ENCODE data around the gene HRAS. TPM values are rescaled to one million over a fixed set of nuclear protein-coding genes. Genes with fewer than 3 reads are reported as not detected.

HRAS gene
- total and polyA plus RNA-seq, 10 of the 15 experiments (the other 5 are each of a cell fraction or from before 2014, with no cell fraction given) = 2.8 to 72.4 (median 31.7) TPM

DNA sequence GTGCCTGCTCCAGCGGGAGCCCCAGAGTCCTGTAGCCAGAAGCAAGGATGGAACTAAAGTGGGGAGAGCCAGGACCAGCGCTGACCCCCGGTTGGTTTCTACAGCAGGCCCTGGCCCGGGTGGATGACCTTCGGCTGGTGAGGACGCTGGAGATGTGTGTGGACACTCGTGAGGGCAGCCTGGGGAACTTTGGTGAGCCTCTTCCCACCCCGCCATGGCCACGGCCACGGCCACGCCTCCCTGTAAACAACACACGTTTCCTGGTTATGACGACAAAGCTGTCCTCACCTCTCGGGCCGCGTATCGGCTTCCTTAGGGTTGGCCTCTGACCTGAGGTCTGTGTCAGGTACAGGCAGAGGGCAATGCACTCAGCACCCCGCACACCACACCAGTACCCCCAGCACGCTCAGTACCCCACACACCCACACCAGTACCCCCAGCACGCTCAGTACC, 6.1 kb upstream of the HRAS start:
- CTCF ChIA-PET = interaction anchor here (0.7 kb wide), 1 partner anchor 134 kb away, joined by 3 read pairs; no protein-coding TSS in a partner anchor
- RAD21 ChIA-PET (ENCODE audit: unreplicated experiment) = no interaction called here
- no peaks in the 10 kb centered on the region for H3K79me2 ChIP-seq (ENCODE audit: control insufficient read depth, insufficient read depth, low read length)
- intact Hi-C loops (cut with micrococcal nuclease; ENCODE audit: unreplicated experiment) = no loop called here
- H3K4me3 ChIP-seq = no peak overlapping the region
- ATAC-seq = no peak
- SMC1A ChIA-PET (ENCODE audit: uncharacterized antibody, unreplicated experiment) = no interaction called here
- H2AFZ ChIP-seq (ENCODE audit: control insufficient read depth, low read depth, low read length) = no peak overlapping the region
- no peak for FAIRE-seq
- no peak overlapping the region for H3K27ac ChIP-seq (ENCODE audit: control insufficient read depth, insufficient read depth)
- BruUV-seq (replicated peaks) = no TSS peak
- no peak for TF ChIP-seq EZH2 (IDR thresholded peaks at IDR 0.05; ENCODE audit: borderline replicate concordance, control insufficient read depth, low read depth, low read length)
- TF ChIP-seq, protein P1, sequence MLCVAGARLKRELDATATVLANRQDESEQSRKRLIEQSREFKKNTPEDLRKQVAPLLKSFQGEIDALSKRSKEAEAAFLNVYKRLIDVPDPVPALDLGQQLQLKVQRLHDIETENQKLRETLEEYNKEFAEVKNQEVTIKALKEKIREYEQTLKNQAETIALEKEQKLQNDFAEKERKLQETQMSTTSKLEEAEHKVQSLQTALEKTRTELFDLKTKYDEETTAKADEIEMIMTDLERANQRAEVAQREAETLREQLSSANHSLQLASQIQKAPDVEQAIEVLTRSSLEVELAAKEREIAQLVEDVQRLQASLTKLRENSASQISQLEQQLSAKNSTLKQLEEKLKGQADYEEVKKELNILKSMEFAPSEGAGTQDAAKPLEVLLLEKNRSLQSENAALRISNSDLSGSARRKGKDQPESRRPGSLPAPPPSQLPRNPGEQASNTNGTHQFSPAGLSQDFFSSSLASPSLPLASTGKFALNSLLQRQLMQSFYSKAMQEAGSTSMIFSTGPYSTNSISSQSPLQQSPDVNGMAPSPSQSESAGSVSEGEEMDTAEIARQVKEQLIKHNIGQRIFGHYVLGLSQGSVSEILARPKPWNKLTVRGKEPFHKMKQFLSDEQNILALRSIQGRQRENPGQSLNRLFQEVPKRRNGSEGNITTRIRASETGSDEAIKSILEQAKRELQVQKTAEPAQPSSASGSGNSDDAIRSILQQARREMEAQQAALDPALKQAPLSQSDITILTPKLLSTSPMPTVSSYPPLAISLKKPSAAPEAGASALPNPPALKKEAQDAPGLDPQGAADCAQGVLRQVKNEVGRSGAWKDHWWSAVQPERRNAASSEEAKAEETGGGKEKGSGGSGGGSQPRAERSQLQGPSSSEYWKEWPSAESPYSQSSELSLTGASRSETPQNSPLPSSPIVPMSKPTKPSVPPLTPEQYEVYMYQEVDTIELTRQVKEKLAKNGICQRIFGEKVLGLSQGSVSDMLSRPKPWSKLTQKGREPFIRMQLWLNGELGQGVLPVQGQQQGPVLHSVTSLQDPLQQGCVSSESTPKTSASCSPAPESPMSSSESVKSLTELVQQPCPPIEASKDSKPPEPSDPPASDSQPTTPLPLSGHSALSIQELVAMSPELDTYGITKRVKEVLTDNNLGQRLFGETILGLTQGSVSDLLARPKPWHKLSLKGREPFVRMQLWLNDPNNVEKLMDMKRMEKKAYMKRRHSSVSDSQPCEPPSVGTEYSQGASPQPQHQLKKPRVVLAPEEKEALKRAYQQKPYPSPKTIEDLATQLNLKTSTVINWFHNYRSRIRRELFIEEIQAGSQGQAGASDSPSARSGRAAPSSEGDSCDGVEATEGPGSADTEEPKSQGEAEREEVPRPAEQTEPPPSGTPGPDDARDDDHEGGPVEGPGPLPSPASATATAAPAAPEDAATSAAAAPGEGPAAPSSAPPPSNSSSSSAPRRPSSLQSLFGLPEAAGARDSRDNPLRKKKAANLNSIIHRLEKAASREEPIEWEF (IDR thresholded peaks at IDR 0.05; ENCODE audit: insufficient replicate concordance, low read depth, low read length) = no peak
- TF ChIP-seq, protein P2, sequence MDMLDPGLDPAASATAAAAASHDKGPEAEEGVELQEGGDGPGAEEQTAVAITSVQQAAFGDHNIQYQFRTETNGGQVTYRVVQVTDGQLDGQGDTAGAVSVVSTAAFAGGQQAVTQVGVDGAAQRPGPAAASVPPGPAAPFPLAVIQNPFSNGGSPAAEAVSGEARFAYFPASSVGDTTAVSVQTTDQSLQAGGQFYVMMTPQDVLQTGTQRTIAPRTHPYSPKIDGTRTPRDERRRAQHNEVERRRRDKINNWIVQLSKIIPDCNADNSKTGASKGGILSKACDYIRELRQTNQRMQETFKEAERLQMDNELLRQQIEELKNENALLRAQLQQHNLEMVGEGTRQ (IDR thresholded peaks at IDR 0.05; ENCODE audit: borderline replicate concordance, low read depth, low read length) = no peak
- TF ChIP-seq ZNF24 (IDR thresholded peaks at IDR 0.05) = no peak
- no peak for TF ChIP-seq POLR2AphosphoS5 (IDR thresholded peaks at IDR 0.05; ENCODE audit: low read length)
- no peak for TF ChIP-seq GABPA (IDR thresholded peaks at IDR 0.05; ENCODE audit: low read depth)
- no peak for TF ChIP-seq RELA (IDR thresholded peaks at IDR 0.05; ENCODE audit: borderline replicate concordance, partially characterized antibody)
- TF ChIP-seq PAX8 (IDR thresholded peaks at IDR 0.05) = no peak
- TF ChIP-seq, protein P3, sequence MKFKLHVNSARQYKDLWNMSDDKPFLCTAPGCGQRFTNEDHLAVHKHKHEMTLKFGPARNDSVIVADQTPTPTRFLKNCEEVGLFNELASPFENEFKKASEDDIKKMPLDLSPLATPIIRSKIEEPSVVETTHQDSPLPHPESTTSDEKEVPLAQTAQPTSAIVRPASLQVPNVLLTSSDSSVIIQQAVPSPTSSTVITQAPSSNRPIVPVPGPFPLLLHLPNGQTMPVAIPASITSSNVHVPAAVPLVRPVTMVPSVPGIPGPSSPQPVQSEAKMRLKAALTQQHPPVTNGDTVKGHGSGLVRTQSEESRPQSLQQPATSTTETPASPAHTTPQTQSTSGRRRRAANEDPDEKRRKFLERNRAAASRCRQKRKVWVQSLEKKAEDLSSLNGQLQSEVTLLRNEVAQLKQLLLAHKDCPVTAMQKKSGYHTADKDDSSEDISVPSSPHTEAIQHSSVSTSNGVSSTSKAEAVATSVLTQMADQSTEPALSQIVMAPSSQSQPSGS (IDR thresholded peaks at IDR 0.05; ENCODE audit: low read length) = no peak
- no peak for TF ChIP-seq CHD1 (IDR thresholded peaks at IDR 0.05; ENCODE audit: low read depth, low read length)
- no peak for TF ChIP-seq TCF3 (IDR thresholded peaks at IDR 0.05; ENCODE audit: borderline replicate concordance, insufficient read depth, low read depth, low read length)
- TF ChIP-seq BACH1 (IDR thresholded peaks at IDR 0.05; ENCODE audit: borderline replicate concordance) = no peak
- no peak for TF ChIP-seq POLR2A (IDR thresholded peaks at IDR 0.05; ENCODE audit: low read depth, low read length)
- TF ChIP-seq CHD4 (IDR thresholded peaks at IDR 0.05) = no peak
- in situ Hi-C loops (cut with MboI) = no loop called here
- POLR2A ChIA-PET = no interaction called here
- no peak for DNase-seq (ENCODE audit: low read depth, low spot score)
- H3K9me3 ChIP-seq (replicated peaks; ENCODE audit: control insufficient read depth, insufficient read depth, low read length) = no peaks in the 10 kb centered on the region
- no peak overlapping the region for H3K4me2 ChIP-seq (ENCODE audit: control insufficient read depth, insufficient read depth)
- H3K36me3 ChIP-seq (ENCODE audit: control insufficient read depth in 2 of 2, insufficient read depth in 2 of 2, low read length in 1 of 2) = no peaks in the 10 kb centered on the region
- peaks cover 4% of the 10 kb centered on the region; the same call in 1 of the 2 replicates for H4K20me1 ChIP-seq (ENCODE audit: control insufficient read depth, insufficient read depth)
- H3K9ac ChIP-seq (ENCODE audit: control insufficient read depth, insufficient read depth, low read length) = no peak overlapping the region
- H3K27me3 ChIP-seq (replicated peaks in 1 of 2; ENCODE audit: control insufficient read depth in 2 of 2, insufficient read depth in 2 of 2, low read length in 1 of 2) = no peaks in the 10 kb centered on the region
- H3K4me1 ChIP-seq (ENCODE audit: control insufficient read depth, insufficient read depth, low read length) = peaks cover 20% of the 10 kb centered on the region
- WGBS (ENCODE audit: insufficient coverage, insufficient replicate concordance, low lambda C conversion rate, missing lambda C conversion rate) = 92% methylated on average over 15 of the region's 20 CpGs
